ENCODE results near the gene CASZ1. TPM values are rescaled to one million over a fixed set of nuclear protein-coding genes. Genes with fewer than 3 reads are reported as not detected.

The CASZ1 gene
- polyA plus RNA-seq, 2 of the 4 experiments (the other 2 are of a cell fraction): 0.52 to 1.2 TPM

DNA sequence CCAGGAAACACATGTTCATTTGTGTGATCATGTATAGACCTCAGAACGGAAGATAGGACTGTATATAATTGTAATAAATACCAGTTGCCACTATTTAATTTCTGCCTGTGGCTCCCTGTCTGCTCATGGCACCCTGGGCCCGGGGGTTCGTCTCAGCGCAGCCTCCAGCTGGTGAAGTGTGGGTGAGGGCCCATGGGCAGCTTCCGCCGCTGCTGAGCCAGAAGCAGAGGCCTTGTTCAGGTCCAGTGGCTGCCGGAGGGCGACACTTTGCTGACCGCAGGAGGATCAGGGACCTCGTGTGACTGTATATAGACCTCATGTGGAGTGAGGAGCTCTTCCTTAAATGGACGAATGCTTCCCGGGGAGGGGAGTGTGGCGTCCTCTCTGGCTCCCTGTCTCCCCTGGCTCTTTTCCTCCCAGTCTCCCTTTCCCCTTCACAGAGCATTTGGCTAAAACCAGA is 165.8 kb downstream of the CASZ1 start:
- Histone ChIP-seq H3K4me1 (no peaks in the 10 kb centered on the region; the same call in 2 of the 3 replicates), H3K9me3 (no peaks in the 10 kb centered on the region), H3K27ac (no peak overlapping the region), H3K4me3 (no peak overlapping the region), H3K4me2 (no peak overlapping the region)
- DNase-seq (ENCODE audit: low read depth in 1 of 2, low spot score in 1 of 2): no peak
- no peak for ATAC-seq
- no peak for FAIRE-seq
- no peak for TF ChIP-seq POLR2AphosphoS2 (conservative IDR thresholded peaks at IDR 0.05; ENCODE audit: low read length)
- TF ChIP-seq ZC3H11A (IDR thresholded peaks at IDR 0.05): no peak
- no peak for TF ChIP-seq TP53 (CRISPR knock-in tag; IDR thresholded peaks at IDR 0.05)
- TF ChIP-seq NPAS2 (CRISPR knock-in tag; IDR thresholded peaks at IDR 0.05; ENCODE audit: borderline replicate concordance): no peak
- TF ChIP-seq TFCP2L1 (CRISPR knock-in tag; IDR thresholded peaks at IDR 0.05): no peak
- ChIA-PET CTCF (no interaction called here), POLR2A (no interaction called here)
- 96% methylated on average over 5 of the region's 13 CpGs for WGBS (ENCODE audit: missing lambda C conversion rate)

DNA sequence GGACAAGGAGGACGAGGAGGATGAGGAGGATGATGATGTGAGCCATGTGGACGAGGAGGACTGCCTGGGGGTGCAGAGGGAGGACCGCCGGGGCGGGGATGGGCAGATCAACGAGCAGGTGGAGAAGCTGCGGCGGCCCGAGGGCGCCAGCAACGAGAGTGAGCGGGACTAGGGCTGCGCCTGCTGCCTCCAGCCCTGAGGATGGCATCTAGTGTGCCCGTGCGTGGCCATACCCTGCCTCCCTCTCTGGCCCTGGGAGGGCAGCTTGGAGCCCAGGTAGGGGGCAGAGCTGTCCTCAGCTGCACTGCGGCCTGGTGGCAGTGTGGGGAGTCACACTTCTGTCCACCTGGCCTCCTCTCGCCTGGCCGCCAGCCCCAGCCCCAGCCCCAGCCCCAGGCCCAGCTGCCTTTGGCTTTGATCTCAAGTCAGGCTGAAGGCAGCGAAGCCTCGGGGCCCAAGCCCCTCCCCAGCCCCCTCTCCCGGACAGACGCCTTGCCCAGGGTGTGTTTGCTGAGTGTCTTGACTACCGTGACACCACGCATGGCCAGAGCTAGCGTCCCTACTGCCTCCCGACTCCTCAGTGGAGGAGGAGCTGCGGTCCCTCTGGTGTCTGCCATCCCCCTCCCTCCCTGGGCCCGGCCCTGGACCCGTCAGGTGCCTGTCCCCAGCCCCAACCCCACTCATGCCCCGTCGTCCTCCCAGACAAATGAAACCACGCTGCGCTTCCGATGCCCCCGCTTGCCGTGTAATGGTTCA is 166.5 kb downstream of the CASZ1 start:
- ATAC-seq (peak in 1 of 2 experiments; percentile 60; a peak in 3 of 6 replicates), FAIRE-seq (no peak), DNase-seq (ENCODE audit: low read depth in 1 of 2, low spot score in 1 of 2) (no peak)
- no peaks in the 10 kb centered on the region for H3K9me3 ChIP-seq
- H3K4me3 ChIP-seq: no peak overlapping the region
- no peak overlapping the region for H3K4me2 ChIP-seq
- 94% methylated on average over 23 of the region's 36 CpGs for WGBS (ENCODE audit: missing lambda C conversion rate)
- ChIA-PET CTCF (no interaction called here), POLR2A (interaction anchor here (0.6 kb wide), 1 partner anchor 9 kb away, joined by 3 read pairs; no protein-coding TSS in a partner anchor)
- H3K4me1 ChIP-seq: no peaks in the 10 kb centered on the region; the same call in 2 of the 3 replicates
- no peak for TF ChIP-seq ZSCAN20 (CRISPR knock-in tag; IDR thresholded peaks at IDR 0.05)
- no peak for TF ChIP-seq RCOR1 (IDR thresholded peaks at IDR 0.05; ENCODE audit: low read depth, low read length)
- no peak for TF ChIP-seq RAD21 (conservative IDR thresholded peaks at IDR 0.05 in 1 of 2, IDR thresholded peaks at IDR 0.05 in 1 of 2)
- TF ChIP-seq EP300 (IDR thresholded peaks at IDR 0.05): no peak
- no peak for TF ChIP-seq HMGXB4 (CRISPR knock-in tag; IDR thresholded peaks at IDR 0.05; ENCODE audit: borderline replicate concordance)
- TF ChIP-seq, protein P1, sequence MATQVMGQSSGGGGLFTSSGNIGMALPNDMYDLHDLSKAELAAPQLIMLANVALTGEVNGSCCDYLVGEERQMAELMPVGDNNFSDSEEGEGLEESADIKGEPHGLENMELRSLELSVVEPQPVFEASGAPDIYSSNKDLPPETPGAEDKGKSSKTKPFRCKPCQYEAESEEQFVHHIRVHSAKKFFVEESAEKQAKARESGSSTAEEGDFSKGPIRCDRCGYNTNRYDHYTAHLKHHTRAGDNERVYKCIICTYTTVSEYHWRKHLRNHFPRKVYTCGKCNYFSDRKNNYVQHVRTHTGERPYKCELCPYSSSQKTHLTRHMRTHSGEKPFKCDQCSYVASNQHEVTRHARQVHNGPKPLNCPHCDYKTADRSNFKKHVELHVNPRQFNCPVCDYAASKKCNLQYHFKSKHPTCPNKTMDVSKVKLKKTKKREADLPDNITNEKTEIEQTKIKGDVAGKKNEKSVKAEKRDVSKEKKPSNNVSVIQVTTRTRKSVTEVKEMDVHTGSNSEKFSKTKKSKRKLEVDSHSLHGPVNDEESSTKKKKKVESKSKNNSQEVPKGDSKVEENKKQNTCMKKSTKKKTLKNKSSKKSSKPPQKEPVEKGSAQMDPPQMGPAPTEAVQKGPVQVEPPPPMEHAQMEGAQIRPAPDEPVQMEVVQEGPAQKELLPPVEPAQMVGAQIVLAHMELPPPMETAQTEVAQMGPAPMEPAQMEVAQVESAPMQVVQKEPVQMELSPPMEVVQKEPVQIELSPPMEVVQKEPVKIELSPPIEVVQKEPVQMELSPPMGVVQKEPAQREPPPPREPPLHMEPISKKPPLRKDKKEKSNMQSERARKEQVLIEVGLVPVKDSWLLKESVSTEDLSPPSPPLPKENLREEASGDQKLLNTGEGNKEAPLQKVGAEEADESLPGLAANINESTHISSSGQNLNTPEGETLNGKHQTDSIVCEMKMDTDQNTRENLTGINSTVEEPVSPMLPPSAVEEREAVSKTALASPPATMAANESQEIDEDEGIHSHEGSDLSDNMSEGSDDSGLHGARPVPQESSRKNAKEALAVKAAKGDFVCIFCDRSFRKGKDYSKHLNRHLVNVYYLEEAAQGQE (IDR thresholded peaks at IDR 0.05): no peak
- no peak for TF ChIP-seq TFCP2L1 (CRISPR knock-in tag; IDR thresholded peaks at IDR 0.05)
- H3K27ac ChIP-seq: no peak overlapping the region

DNA sequence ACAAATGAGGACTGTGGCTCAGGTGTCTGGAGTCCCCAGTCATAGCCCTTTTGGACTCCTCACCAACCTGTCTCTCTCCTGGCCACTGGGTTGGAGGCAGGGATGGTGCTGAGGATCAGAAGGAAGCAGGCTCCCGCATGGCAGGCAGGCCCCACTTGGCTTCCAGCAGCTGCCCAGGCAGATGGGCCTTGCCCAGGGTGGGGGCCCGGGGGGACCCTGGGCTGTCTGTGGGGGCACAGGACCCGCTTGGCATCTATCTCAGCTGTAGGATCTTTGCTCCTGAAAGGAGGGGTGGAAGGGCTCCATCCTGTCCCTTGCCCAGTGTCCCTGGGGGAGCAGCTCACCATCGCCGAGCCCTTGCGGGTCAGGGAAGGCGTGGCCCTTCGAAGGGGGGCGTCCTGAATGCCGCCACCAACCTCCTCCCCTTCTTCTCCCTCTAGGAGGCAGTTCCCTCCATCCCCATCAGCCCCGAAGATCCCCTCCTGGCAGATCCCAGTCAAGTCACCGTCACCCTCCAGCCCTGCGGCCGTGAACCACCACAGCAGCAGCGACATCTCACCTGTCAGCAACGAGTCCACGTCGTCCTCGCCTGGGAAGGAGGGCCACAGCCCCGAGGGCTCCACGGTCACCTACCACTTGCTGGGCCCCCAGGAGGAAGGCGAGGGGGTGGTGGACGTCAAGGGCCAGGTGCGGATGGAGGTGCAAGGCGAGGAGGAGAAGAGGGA is 167.2 kb downstream of the CASZ1 start:
- POLR2A ChIA-PET: no interaction called here
- ATAC-seq (no peak), FAIRE-seq (no peak), DNase-seq (ENCODE audit: low read depth in 1 of 2, low spot score in 1 of 2) (no peak)
- H3K4me2 ChIP-seq: no peak overlapping the region
- no peak overlapping the region for H3K4me3 ChIP-seq
- 92% methylated on average over 20 of the region's 25 CpGs for WGBS (ENCODE audit: missing lambda C conversion rate)
- H3K9me3 ChIP-seq: no peaks in the 10 kb centered on the region
- H3K4me1 ChIP-seq: no peaks in the 10 kb centered on the region
- no peak overlapping the region for H3K27ac ChIP-seq
- CTCF ChIA-PET: no interaction called here
- no peak for TF ChIP-seq KDM1A (IDR thresholded peaks at IDR 0.05; ENCODE audit: low read depth)
- no peak for TF ChIP-seq ZSCAN20 (CRISPR knock-in tag; IDR thresholded peaks at IDR 0.05)
- no peak for TF ChIP-seq JUN (IDR thresholded peaks at IDR 0.05)
- TF ChIP-seq JUNB (IDR thresholded peaks at IDR 0.05): no peak
- no peak for TF ChIP-seq CBX8 (IDR thresholded peaks at IDR 0.05)
- no peak for TF ChIP-seq ZC3H11A (IDR thresholded peaks at IDR 0.05)
- TF ChIP-seq CHD4 (IDR thresholded peaks at IDR 0.05; ENCODE audit: borderline replicate concordance): no peak
- TF ChIP-seq FOSB (CRISPR knock-in tag; IDR thresholded peaks at IDR 0.05): no peak
- no peak for TF ChIP-seq ATOH8 (CRISPR knock-in tag; IDR thresholded peaks at IDR 0.05; ENCODE audit: low read depth)
- TF ChIP-seq CEBPB (IDR thresholded peaks at IDR 0.05): no peak
- no peak for TF ChIP-seq MYC (IDR thresholded peaks at IDR 0.05; ENCODE audit: borderline replicate concordance, low read length)
- TF ChIP-seq ZNF302 (CRISPR knock-in tag; IDR thresholded peaks at IDR 0.05): no peak
- no peak for TF ChIP-seq RARB (CRISPR knock-in tag; IDR thresholded peaks at IDR 0.05)
- TF ChIP-seq HEYL (CRISPR knock-in tag; IDR thresholded peaks at IDR 0.05): no peak
- TF ChIP-seq SREBF2 (IDR thresholded peaks at IDR 0.05): no peak
- no peak for TF ChIP-seq RNF2 (IDR thresholded peaks at IDR 0.05; ENCODE audit: borderline replicate concordance, low read depth)
- TF ChIP-seq HDAC2 (IDR thresholded peaks at IDR 0.05): no peak
